HG02642 (cell line): ENCODE measurements around the gene CHRNA4.

Experiments used
- ATAC-seq: cut with Tn5 transposase; IDR thresholded peaks from one replicate; pipeline ENCODE4 v1.9.1; 2021; ENCODE audit warnings: mild to moderate bottlenecking; ENCODE audit not compliant: unreplicated experiment, poor library complexity

The CHRNA4 gene

DNA sequence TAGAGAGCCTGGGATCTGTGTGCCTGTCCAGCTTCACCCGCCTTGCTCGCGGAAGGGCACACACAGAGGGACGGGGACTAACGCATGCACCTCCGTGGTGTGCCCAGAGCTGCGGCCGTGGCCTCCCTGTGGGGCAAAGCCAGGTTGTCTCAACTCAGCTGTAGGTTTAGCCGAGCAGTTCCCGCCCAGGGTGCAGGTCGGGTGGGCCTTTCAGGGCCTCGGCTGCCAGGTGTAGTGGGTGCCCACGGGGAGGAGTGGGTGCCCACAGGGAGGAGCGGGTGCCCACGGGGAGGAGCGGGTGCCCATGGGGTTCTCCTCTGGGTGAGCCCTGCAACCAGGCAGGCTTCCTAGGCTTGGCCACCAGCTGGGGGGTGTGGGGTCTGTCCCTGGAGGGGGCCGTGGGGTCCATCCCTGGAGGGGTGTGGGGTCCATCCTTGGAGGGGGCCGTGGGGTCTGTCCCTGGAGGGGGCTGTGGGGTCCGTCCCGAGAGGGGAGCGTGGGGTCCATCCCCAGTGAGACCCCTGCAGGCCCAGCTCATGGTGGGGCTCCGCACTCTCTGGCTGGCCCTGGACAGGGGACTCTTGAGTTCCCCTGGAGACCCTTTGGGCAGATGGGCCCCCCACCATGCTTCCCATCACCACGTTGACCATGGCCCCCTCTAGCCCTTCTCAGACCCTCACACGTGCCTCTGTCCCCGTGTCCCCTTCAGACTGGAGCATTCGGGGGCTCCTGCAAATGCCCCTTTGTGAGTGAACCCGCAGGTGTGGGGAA is 37.8 kb upstream of the CHRNA4 start:
- no peak for ATAC-seq

GRCh38 chr20:63397946-63398450 is 36.8 kb upstream of the CHRNA4 start:
- ATAC-seq, result no peak

DNA sequence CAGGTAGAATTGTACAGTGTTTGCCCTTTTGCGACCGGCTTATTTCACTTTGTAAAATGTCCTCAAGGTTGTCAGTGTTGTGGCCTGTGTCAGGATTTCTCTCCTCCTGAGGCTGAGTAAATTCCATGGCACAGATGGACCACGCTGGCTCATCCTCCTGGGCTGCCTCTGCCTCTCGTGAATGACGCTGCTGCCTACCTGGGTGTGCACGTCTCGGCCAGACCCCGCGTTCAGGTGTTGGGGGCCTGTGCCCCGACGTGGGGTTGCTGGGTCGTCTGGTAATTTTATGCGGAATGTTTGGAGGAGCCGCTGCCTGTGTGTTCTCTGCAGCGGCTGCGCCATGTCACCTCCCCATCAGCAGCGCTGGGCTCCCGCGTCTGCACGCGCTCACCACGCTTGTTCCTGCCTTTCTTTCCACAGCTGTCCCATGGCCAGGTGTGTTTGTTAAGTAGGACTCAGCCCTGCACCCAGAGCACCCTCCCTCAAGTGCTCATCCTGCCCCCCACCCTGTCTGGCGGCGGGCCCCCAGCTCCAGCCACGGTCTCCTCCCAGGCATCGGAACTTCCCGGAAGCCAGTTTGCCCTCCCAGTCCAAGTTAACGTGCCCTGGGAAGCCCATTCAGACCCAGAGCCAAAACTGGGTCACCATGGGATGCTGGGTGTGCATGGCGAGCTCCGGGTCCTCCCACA is 36.1 kb upstream of the CHRNA4 start:
- no peak for ATAC-seq

- no peak for ATAC-seq
These were observed 35.2 kb upstream of the CHRNA4 start for GRCh38 chr20:63396300-63396699.

GRCh38 chr20:63395723-63396122 is 34.6 kb upstream of the CHRNA4 start:
- ATAC-seq, result no peak

- no peak for ATAC-seq
These were observed 33.8 kb upstream of the CHRNA4 start for GRCh38 chr20:63394920-63395455.

GRCh38 chr20:63394069-63394919 is 33.1 kb upstream of the CHRNA4 start:
- no peak for ATAC-seq

- no peak for ATAC-seq
These were observed 32.4 kb upstream of the CHRNA4 start for GRCh38 chr20:63393566-63393965.

GRCh38 chr20:63392465-63393365 is 31.6 kb upstream of the CHRNA4 start:
- ATAC-seq, result no peak

GRCh38 chr20:63387917-63388316 is 26.8 kb upstream of the CHRNA4 start:
- ATAC-seq, result no peak

GRCh38 chr20:63387393-63387792 is 26.2 kb upstream of the CHRNA4 start:
- no peak for ATAC-seq

GRCh38 chr20:63386491-63386890 is 25.3 kb upstream of the CHRNA4 start:
- no peak for ATAC-seq

GRCh38 chr20:63385819-63386218 is 24.7 kb upstream of the CHRNA4 start:
- no peak for ATAC-seq

DNA sequence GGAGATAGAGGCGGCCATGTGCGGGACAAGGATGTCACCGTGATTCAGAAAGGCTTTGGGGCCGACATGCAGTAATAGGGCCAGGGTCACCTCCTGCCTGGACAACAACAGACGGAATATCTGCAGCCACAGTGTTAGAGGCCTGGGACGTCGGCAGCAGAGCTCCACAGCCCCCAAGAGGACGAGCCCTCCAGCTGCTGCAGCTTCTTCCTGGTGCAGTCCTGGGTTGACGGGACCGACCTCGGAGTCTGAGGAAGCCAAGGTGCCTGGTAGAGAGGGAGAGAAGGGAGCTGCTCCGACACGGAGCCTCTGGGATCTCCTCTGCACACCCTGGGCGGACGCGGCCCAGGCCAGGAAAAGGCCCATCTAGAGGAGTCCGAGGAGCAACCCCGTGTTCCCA is 23.2 kb upstream of the CHRNA4 start:
- no peak for ATAC-seq

DNA sequence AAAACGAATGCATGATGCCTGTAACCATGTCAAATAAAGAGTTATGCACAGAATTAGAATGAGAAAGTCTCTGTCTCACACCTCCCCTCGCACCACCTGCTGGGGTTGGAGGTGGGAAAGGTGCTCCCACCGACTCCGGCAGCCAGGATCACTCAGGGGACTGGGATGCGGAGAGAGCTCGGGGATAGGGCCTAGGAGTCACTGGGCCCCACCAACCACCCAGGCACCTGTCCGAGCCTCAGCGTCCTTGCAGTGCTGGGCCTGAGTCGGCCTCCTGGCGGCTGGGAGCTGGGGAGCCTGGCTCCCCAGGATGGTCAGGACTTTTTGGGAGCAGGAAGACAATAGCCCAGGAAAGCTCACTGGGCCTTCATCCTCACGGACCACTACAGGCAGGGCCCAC is 22.4 kb upstream of the CHRNA4 start:
- ATAC-seq, result no peak

DNA sequence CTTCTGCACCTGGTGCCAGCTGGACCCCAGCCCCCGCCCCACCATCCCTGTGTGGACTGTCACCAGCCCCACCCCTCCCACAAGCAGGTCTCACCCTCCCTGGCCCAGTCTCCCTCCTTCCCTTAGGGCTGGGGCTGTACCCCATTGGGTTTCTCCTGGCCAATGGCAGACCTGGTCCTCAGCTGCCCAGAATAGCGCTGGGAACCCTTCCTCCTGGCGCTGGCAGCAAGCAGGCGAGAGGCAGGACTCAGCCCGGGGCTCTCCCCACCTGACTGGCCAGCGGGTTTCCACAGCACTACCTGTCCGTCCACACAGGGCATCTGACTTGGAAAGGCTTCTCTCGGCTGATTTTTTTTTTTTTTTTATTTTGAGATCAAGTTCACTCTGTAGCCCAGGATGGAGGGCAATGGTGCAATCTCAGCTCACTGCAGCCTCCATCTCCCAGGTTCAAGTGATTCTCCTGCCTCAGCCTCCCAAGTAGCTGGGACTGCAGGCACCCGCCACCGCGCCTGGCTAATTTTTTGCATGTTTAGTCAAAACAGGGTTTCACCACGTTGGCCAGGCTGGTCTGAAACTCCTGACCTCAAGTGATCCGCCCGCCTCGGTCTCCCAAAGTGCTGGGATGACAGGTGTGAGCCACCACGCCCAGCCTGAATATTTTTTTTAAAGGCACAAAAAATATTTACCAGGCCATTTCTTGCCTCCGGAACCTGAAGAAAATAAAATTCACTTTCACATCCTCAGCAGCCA is 21.6 kb upstream of the CHRNA4 start:
- ATAC-seq, result no peak

GRCh38 chr20:63381781-63382431 is 20.8 kb upstream of the CHRNA4 start:
- no peak for ATAC-seq

- no peak for ATAC-seq
These were observed 19.3 kb upstream of the CHRNA4 start for GRCh38 chr20:63380346-63380870.
